ENCODE data around the gene ODF2. TPM values are rescaled to one million over a fixed set of nuclear protein-coding genes. Genes with fewer than 3 reads are reported as not detected.

Gene ODF2
- total RNA-seq, 1 experiment from 2014 or later: 36.8 TPM

- TF ChIP-seq POLR2AphosphoS5 (IDR thresholded peaks at IDR 0.05; ENCODE audit: low read depth, low read length): no peak
- TF ChIP-seq, protein P1, sequence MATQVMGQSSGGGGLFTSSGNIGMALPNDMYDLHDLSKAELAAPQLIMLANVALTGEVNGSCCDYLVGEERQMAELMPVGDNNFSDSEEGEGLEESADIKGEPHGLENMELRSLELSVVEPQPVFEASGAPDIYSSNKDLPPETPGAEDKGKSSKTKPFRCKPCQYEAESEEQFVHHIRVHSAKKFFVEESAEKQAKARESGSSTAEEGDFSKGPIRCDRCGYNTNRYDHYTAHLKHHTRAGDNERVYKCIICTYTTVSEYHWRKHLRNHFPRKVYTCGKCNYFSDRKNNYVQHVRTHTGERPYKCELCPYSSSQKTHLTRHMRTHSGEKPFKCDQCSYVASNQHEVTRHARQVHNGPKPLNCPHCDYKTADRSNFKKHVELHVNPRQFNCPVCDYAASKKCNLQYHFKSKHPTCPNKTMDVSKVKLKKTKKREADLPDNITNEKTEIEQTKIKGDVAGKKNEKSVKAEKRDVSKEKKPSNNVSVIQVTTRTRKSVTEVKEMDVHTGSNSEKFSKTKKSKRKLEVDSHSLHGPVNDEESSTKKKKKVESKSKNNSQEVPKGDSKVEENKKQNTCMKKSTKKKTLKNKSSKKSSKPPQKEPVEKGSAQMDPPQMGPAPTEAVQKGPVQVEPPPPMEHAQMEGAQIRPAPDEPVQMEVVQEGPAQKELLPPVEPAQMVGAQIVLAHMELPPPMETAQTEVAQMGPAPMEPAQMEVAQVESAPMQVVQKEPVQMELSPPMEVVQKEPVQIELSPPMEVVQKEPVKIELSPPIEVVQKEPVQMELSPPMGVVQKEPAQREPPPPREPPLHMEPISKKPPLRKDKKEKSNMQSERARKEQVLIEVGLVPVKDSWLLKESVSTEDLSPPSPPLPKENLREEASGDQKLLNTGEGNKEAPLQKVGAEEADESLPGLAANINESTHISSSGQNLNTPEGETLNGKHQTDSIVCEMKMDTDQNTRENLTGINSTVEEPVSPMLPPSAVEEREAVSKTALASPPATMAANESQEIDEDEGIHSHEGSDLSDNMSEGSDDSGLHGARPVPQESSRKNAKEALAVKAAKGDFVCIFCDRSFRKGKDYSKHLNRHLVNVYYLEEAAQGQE (IDR thresholded peaks at IDR 0.05; ENCODE audit: insufficient read depth in 1 of 2, low read depth in 2 of 2, low read length in 1 of 2): no peak
- no peak for TF ChIP-seq TCF7L2 (IDR thresholded peaks at IDR 0.05; ENCODE audit: low read depth, low read length)
- TF ChIP-seq SIN3A (IDR thresholded peaks at IDR 0.05; ENCODE audit: borderline replicate concordance, insufficient read depth, low read depth, low read length): no peak
- TF ChIP-seq, protein P2, sequence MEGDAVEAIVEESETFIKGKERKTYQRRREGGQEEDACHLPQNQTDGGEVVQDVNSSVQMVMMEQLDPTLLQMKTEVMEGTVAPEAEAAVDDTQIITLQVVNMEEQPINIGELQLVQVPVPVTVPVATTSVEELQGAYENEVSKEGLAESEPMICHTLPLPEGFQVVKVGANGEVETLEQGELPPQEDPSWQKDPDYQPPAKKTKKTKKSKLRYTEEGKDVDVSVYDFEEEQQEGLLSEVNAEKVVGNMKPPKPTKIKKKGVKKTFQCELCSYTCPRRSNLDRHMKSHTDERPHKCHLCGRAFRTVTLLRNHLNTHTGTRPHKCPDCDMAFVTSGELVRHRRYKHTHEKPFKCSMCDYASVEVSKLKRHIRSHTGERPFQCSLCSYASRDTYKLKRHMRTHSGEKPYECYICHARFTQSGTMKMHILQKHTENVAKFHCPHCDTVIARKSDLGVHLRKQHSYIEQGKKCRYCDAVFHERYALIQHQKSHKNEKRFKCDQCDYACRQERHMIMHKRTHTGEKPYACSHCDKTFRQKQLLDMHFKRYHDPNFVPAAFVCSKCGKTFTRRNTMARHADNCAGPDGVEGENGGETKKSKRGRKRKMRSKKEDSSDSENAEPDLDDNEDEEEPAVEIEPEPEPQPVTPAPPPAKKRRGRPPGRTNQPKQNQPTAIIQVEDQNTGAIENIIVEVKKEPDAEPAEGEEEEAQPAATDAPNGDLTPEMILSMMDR (IDR thresholded peaks at IDR 0.05): no peak
- Histone ChIP-seq H3K27ac (ENCODE audit: low read length) (no peak overlapping the region), H3K4me3 (ENCODE audit: low read depth in 2 of 2, low read length in 2 of 2) (peak overlapping the region; percentile 64 to 65), H3K27me3 (ENCODE audit: control insufficient read depth, insufficient read depth, low read length) (no peaks in the 10 kb centered on the region), H3K36me3 (ENCODE audit: control insufficient read depth, insufficient read depth, low read length) (no peaks in the 10 kb centered on the region), H3K9me3 (ENCODE audit: control insufficient read depth, insufficient read depth, low read depth, low read length) (no peaks in the 10 kb centered on the region), H3K4me1 (ENCODE audit: control insufficient read depth, insufficient read depth, low read length) (peaks cover 4% of the 10 kb centered on the region)
- BruUV-seq (replicated peaks): no TSS peak
- ChIA-PET CTCF (interaction anchor here (0.6 to 1.7 kb wide), 3 partner anchors 9 to 57 kb away, joined by 3 to 13 read pairs (median 9); no protein-coding TSS in a partner anchor), POLR2A (interaction anchor here (0.5 to 0.7 kb wide), 3 partner anchors 14 to 37 kb away, joined by 3 to 11 read pairs (median 5); partner anchors contain the start of gene ODF2)
- ATAC-seq: no peak
- in situ Hi-C loops (cut with HindIII; ENCODE audit: low pct_unique_long_range_greater_than_20kb, low sequenced_read_pairs) (no loop called here), intact Hi-C loops (cut with micrococcal nuclease; ENCODE audit: unreplicated experiment) (loop anchor here (10.0 kb wide), 1 partner anchor 124 kb away; no protein-coding TSS in a partner anchor)
- DNase-seq (ENCODE audit: low read depth, low spot score): no peak
Measured at GRCh38 chr9:128419061-128419925, 36.5 kb upstream of the ODF2 start.

GRCh38 chr9:128420060-128420650 lies 35.7 kb upstream of the ODF2 start:
- POLR2A ChIA-PET: interaction anchor here (0.6 to 0.7 kb wide), 3 partner anchors 30 to 38 kb away, joined by 5 to 17 read pairs (median 7); partner anchors contain the start of gene ODF2
- H3K4me1 ChIP-seq (ENCODE audit: control insufficient read depth, insufficient read depth, low read length): peaks cover 4% of the 10 kb centered on the region

More at GRCh38 chr9:128420060-128420650, 35.7 kb upstream of the ODF2 start:
- H3K27ac ChIP-seq (ENCODE audit: low read length): peak overlapping the region; percentile 29; the same call in 1 of the 2 replicates
- BruUV-seq (replicated peaks): no TSS peak
- no peaks in the 10 kb centered on the region for H3K36me3 ChIP-seq (ENCODE audit: control insufficient read depth, insufficient read depth, low read length)
- no peaks in the 10 kb centered on the region for H3K27me3 ChIP-seq (ENCODE audit: control insufficient read depth, insufficient read depth, low read length)
- in situ Hi-C loops (cut with HindIII; ENCODE audit: low pct_unique_long_range_greater_than_20kb, low sequenced_read_pairs) (no loop called here), intact Hi-C loops (cut with micrococcal nuclease; ENCODE audit: unreplicated experiment) (no loop called here)
- ATAC-seq (peak; percentile 91), DNase-seq (ENCODE audit: low read depth, low spot score) (no peak)
- TF ChIP-seq TCF7L2 (IDR thresholded peaks at IDR 0.05; ENCODE audit: low read depth, low read length) (no peak), POLR2AphosphoS5 (IDR thresholded peaks at IDR 0.05; ENCODE audit: low read depth, low read length) (no peak), SIN3A (IDR thresholded peaks at IDR 0.05; ENCODE audit: borderline replicate concordance, insufficient read depth, low read depth, low read length) (peak; percentile 48; the same call in 1 of the 2 replicates)
- TF ChIP-seq, protein P2 (IDR thresholded peaks at IDR 0.05): peak; percentile 91
- TF ChIP-seq, protein P1 (IDR thresholded peaks at IDR 0.05; ENCODE audit: insufficient read depth in 1 of 2, low read depth in 2 of 2, low read length in 1 of 2): no peak
- peak overlapping the region; percentile 64 to 65 for H3K4me3 ChIP-seq (ENCODE audit: low read depth in 2 of 2, low read length in 2 of 2)
- no peaks in the 10 kb centered on the region for H3K9me3 ChIP-seq (ENCODE audit: control insufficient read depth, insufficient read depth, low read depth, low read length)
- CTCF ChIA-PET: interaction anchor here (0.7 to 1.7 kb wide), 5 partner anchors 9 to 235 kb away, joined by 3 to 13 read pairs (median 5); no protein-coding TSS in a partner anchor

Data from Panc1 (cell line).